Measurements from ENCODE around the gene OR10H2. TPM values are rescaled to one million over a fixed set of nuclear protein-coding genes. Genes with fewer than 3 reads are reported as not detected.

Gene OR10H2
- total RNA-seq, 1 donor from 2014 or later, result not detected

DNA sequence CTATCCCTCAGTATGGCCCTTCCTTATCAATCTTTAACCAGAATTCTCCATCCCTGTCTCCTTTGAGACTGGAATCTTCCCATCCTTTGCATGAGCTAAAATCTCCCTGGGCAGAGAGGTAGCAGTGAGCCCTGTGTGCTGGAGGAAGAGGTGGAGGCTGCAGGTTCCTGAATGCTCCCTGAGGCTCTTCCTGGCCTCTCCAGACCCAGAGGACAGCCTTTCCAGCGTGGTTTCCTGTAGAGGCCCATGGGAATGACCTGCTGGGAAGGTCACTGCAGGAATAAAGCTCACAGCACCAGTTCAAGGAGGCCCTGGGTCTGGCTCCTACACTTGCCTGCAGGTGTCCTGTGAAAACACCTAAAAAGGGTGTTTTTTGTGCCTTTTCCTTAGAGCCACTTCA, 4.6 kb downstream of the OR10H2 start:
- Mint-ChIP-seq H3K4me3 (ENCODE audit: unreplicated experiment) (no peak overlapping the region), H3K9me3 (ENCODE audit: unreplicated experiment) (peaks cover 42% of the 10 kb centered on the region), H3K4me1 (ENCODE audit: unreplicated experiment) (no peaks in the 10 kb centered on the region), H3K36me3 (ENCODE audit: low read depth, unreplicated experiment) (peaks cover 6% of the 10 kb centered on the region), H3K27ac (ENCODE audit: unreplicated experiment) (no peak overlapping the region), H3K27me3 (ENCODE audit: unreplicated experiment) (peaks cover 5% of the 10 kb centered on the region)
- TF ChIP-seq, protein P1, sequence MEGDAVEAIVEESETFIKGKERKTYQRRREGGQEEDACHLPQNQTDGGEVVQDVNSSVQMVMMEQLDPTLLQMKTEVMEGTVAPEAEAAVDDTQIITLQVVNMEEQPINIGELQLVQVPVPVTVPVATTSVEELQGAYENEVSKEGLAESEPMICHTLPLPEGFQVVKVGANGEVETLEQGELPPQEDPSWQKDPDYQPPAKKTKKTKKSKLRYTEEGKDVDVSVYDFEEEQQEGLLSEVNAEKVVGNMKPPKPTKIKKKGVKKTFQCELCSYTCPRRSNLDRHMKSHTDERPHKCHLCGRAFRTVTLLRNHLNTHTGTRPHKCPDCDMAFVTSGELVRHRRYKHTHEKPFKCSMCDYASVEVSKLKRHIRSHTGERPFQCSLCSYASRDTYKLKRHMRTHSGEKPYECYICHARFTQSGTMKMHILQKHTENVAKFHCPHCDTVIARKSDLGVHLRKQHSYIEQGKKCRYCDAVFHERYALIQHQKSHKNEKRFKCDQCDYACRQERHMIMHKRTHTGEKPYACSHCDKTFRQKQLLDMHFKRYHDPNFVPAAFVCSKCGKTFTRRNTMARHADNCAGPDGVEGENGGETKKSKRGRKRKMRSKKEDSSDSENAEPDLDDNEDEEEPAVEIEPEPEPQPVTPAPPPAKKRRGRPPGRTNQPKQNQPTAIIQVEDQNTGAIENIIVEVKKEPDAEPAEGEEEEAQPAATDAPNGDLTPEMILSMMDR (IDR thresholded peaks at IDR 0.05; ENCODE audit: unreplicated experiment), result no peak
- DNase-seq (ENCODE audit: low spot score), result no peak

DNA sequence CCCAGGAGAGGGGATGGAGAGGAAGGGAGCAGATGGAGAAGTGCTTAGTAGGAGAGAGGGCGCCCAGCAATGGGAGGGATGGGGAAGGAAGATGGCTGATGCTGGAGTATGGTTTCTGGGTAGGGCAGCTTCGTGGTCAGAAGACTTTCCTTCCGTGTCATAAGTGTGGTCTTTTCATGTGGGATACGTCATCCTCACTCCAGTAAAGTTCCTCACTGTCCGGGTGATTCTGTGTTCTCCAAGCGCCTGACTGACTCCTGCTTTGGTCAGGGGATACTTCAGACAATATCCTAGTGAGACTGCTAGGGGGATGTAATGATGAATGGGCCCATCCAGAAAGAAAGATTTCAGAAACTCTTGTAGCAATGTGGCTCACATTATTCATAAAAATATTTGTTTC, 6.1 kb downstream of the OR10H2 start:
- H3K27ac Mint-ChIP-seq (ENCODE audit: unreplicated experiment), result no peak overlapping the region
- H3K36me3 Mint-ChIP-seq (ENCODE audit: low read depth, unreplicated experiment), result no peaks in the 10 kb centered on the region
- H3K4me3 Mint-ChIP-seq (ENCODE audit: unreplicated experiment), result no peak overlapping the region
- DNase-seq (ENCODE audit: low spot score), result no peak
- H3K9me3 Mint-ChIP-seq (ENCODE audit: unreplicated experiment), result peaks cover 35% of the 10 kb centered on the region
- peaks cover 5% of the 10 kb centered on the region for H3K27me3 Mint-ChIP-seq (ENCODE audit: unreplicated experiment)
- no peaks in the 10 kb centered on the region for H3K4me1 Mint-ChIP-seq (ENCODE audit: unreplicated experiment)
- TF ChIP-seq, protein P1 (IDR thresholded peaks at IDR 0.05; ENCODE audit: unreplicated experiment), result no peak

DNA sequence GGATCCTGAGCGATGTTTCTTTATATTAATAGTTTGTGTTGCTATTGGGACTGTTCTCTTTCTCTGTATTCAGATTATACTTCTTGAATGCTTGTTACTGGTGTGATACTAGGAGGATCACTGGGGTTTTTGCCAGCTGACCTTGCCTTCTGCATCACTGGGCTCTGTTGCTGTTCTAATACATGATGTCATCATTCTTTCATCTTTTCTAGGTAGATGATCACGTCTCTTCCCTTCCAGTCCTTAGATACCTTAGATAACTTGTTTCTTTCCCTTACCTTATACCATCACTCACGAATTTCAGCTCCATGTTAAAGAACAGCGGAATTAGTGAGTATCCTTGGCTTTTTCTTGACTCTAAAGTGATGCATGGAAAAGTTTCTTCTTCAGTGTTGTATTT, 9.9 kb downstream of the OR10H2 start, which contains the start of gene OR10H3:
OR10H3 (plus strand) TSS at position 264 of the 400 bp plus-strand sequence. CDS start 3,408 bp downstream, outside the sequence.
- Mint-ChIP-seq H3K9me3 (ENCODE audit: unreplicated experiment) (peaks cover 46% of the 10 kb centered on the region), H3K27me3 (ENCODE audit: unreplicated experiment) (peaks cover 8% of the 10 kb centered on the region), H3K4me1 (ENCODE audit: unreplicated experiment) (no peaks in the 10 kb centered on the region), H3K36me3 (ENCODE audit: low read depth, unreplicated experiment) (peaks cover 8% of the 10 kb centered on the region), H3K27ac (ENCODE audit: unreplicated experiment) (no peak within 1 kb of the TSS), H3K4me3 (ENCODE audit: unreplicated experiment) (no peak within 1 kb of the TSS)
- no peak for DNase-seq (ENCODE audit: low spot score)
- TF ChIP-seq, protein P1 (IDR thresholded peaks at IDR 0.05; ENCODE audit: unreplicated experiment), result no peak

DNA sequence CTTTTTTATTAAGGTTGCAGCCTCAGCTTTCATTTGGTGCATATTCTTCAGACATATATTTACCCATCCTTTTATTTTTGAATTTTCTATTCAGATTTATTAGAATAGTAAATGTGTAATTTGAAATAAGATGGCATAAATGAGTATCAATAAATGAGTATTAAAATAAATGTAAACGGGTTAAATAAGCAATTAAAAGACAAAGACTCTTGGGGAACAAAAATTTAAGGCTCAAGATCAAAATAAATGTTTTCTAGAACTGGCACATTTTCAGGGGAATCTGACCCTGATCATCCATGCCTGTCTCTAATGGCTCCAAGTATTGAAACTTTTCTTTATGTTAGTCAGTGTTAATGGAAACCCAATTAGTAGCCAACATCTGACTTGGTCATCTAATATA, 13.0 kb downstream of the OR10H2 start:
- Mint-ChIP-seq H3K9me3 (ENCODE audit: unreplicated experiment) (peaks cover 27% of the 10 kb centered on the region), H3K4me1 (ENCODE audit: unreplicated experiment) (no peaks in the 10 kb centered on the region), H3K36me3 (ENCODE audit: low read depth, unreplicated experiment) (peaks cover 8% of the 10 kb centered on the region), H3K4me3 (ENCODE audit: unreplicated experiment) (no peak overlapping the region), H3K27me3 (ENCODE audit: unreplicated experiment) (peaks cover 4% of the 10 kb centered on the region), H3K27ac (ENCODE audit: unreplicated experiment) (no peak overlapping the region)
- DNase-seq (ENCODE audit: low spot score), result no peak
- TF ChIP-seq, protein P1 (IDR thresholded peaks at IDR 0.05; ENCODE audit: unreplicated experiment), result no peak

DNA sequence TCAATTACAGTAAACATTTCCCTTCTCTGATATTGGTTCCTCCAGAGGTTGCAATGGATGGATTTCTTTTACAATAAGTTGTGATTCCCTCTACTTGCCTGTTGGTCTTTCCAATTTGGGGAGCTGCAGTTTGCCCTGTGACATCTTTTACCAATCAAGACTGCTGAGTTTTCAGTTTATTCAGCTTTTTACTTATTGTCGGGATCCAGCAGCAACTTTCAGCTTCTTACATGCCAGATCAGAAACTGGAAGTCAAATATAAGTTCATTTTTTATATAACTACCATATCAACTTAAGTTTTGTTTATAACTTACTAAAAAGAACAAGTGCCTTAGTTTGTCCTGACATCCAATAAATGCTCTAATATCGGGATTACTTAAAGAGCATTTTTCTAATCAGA, 20.4 kb downstream of the OR10H2 start:
- H3K27me3 Mint-ChIP-seq (ENCODE audit: unreplicated experiment), result no peaks in the 10 kb centered on the region
- peaks cover 39% of the 10 kb centered on the region for H3K9me3 Mint-ChIP-seq (ENCODE audit: unreplicated experiment)
- TF ChIP-seq, protein P1 (IDR thresholded peaks at IDR 0.05; ENCODE audit: unreplicated experiment), result no peak
- no peak for DNase-seq (ENCODE audit: low spot score)
- H3K4me1 Mint-ChIP-seq (ENCODE audit: unreplicated experiment), result no peaks in the 10 kb centered on the region
- H3K4me3 Mint-ChIP-seq (ENCODE audit: unreplicated experiment), result no peak overlapping the region
- no peak overlapping the region for H3K27ac Mint-ChIP-seq (ENCODE audit: unreplicated experiment)
- H3K36me3 Mint-ChIP-seq (ENCODE audit: low read depth, unreplicated experiment), result peaks cover 10% of the 10 kb centered on the region

All from endothelial cell (in vitro differentiated cells).